Measurements from ENCODE around the gene ARHGAP24. TPM values are rescaled to one million over a fixed set of nuclear protein-coding genes. Genes with fewer than 3 reads are reported as not detected.

ARHGAP24 gene
- total RNA-seq, 1 experiment from 2014 or later, result 17.4 TPM

- ChIA-PET CTCF (no interaction called here), POLR2A (no interaction called here)
- H3K27me3 ChIP-seq (ENCODE audit: control insufficient read depth, insufficient read depth, low read length), result no peaks in the 10 kb centered on the region
- in situ Hi-C loops (cut with HindIII; ENCODE audit: low pct_unique_long_range_greater_than_20kb, low sequenced_read_pairs), result no loop called here
- DNase-seq (ENCODE audit: low read depth, low spot score), result no peak
- TF ChIP-seq CTCF (IDR thresholded peaks at IDR 0.05) (no peak), REST (IDR thresholded peaks at IDR 0.05; ENCODE audit: insufficient read depth in 1 of 2, low read depth in 2 of 2, low read length in 1 of 2) (no peak), POLR2AphosphoS5 (IDR thresholded peaks at IDR 0.05; ENCODE audit: low read depth, low read length) (no peak), TCF7L2 (IDR thresholded peaks at IDR 0.05; ENCODE audit: low read depth, low read length) (no peak), SIN3A (IDR thresholded peaks at IDR 0.05; ENCODE audit: borderline replicate concordance, insufficient read depth, low read depth, low read length) (no peak)
- H3K4me3 ChIP-seq (ENCODE audit: low read depth in 2 of 2, low read length in 2 of 2), result no peak overlapping the region
- ATAC-seq, result no peak
- no TSS peak for BruUV-seq (replicated peaks)
- intact Hi-C loops (cut with micrococcal nuclease; ENCODE audit: unreplicated experiment), result no loop called here
- peak overlapping the region; percentile 99 for H3K27ac ChIP-seq (ENCODE audit: low read length)
- no peaks in the 10 kb centered on the region for H3K36me3 ChIP-seq (ENCODE audit: control insufficient read depth, insufficient read depth, low read length)
- peaks cover 53% of the 10 kb centered on the region for H3K4me1 ChIP-seq (ENCODE audit: control insufficient read depth, insufficient read depth, low read length)
- no peaks in the 10 kb centered on the region for H3K9me3 ChIP-seq (ENCODE audit: control insufficient read depth, insufficient read depth, low read depth, low read length)
Observed at GRCh38 chr4:85491527-85491926, 16.6 kb downstream of the ARHGAP24 start.

- intact Hi-C loops (cut with micrococcal nuclease; ENCODE audit: unreplicated experiment), result no loop called here
- TF ChIP-seq POLR2AphosphoS5 (IDR thresholded peaks at IDR 0.05; ENCODE audit: low read depth, low read length) (no peak), SIN3A (IDR thresholded peaks at IDR 0.05; ENCODE audit: borderline replicate concordance, insufficient read depth, low read depth, low read length) (no peak), TCF7L2 (IDR thresholded peaks at IDR 0.05; ENCODE audit: low read depth, low read length) (no peak), CTCF (IDR thresholded peaks at IDR 0.05) (no peak), REST (IDR thresholded peaks at IDR 0.05; ENCODE audit: insufficient read depth in 1 of 2, low read depth in 2 of 2, low read length in 1 of 2) (no peak)
Observed at GRCh38 chr4:85492336-85492735, 17.4 kb downstream of the ARHGAP24 start.

More at GRCh38 chr4:85492336-85492735, 17.4 kb downstream of the ARHGAP24 start:
- POLR2A ChIA-PET, result no interaction called here
- Histone ChIP-seq H3K27ac (ENCODE audit: low read length) (peak overlapping the region; percentile 99), H3K27me3 (ENCODE audit: control insufficient read depth, insufficient read depth, low read length) (no peaks in the 10 kb centered on the region), H3K9me3 (ENCODE audit: control insufficient read depth, insufficient read depth, low read depth, low read length) (no peaks in the 10 kb centered on the region), H3K4me3 (ENCODE audit: low read depth in 2 of 2, low read length in 2 of 2) (no peak overlapping the region), H3K4me1 (ENCODE audit: control insufficient read depth, insufficient read depth, low read length) (peaks cover 60% of the 10 kb centered on the region), H3K36me3 (ENCODE audit: control insufficient read depth, insufficient read depth, low read length) (no peaks in the 10 kb centered on the region)
- BruUV-seq (replicated peaks), result no TSS peak
- CTCF ChIA-PET, result no interaction called here
- no peak for ATAC-seq
- in situ Hi-C loops (cut with HindIII; ENCODE audit: low pct_unique_long_range_greater_than_20kb, low sequenced_read_pairs), result no loop called here
- DNase-seq (ENCODE audit: low read depth, low spot score), result no peak
